ENCODE results near the gene ZNF750. TPM values are rescaled to one million over a fixed set of nuclear protein-coding genes. Genes with fewer than 3 reads are reported as not detected.

ZNF750 gene
- total and polyA plus RNA-seq, 10 of the 15 experiments (the other 5 are each of a cell fraction or from before 2014, with no cell fraction given): 0.06 TPM; not detected in 9

DNA sequence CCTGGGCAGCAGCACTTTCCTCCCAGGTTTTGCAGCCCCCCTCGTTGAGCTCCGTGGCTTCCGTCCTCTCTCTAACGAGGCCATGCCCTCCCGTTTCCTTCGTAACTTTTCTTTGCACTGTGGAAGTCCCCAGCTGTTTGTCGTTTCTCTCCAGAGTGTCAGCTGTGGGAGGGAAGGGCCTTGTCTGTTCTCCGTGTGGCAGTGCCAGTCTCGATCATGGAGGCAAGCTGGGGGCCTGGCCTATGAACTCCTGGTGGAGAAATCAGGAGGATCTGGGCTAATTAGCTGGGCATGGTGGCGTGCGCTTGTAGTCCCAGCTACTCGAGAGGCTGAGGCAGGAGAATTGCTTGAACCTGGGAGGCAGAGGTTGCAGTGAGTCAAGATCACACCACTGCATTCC lies 59.6 kb downstream of the ZNF750 start (continued):
- TF ChIP-seq, protein P1, sequence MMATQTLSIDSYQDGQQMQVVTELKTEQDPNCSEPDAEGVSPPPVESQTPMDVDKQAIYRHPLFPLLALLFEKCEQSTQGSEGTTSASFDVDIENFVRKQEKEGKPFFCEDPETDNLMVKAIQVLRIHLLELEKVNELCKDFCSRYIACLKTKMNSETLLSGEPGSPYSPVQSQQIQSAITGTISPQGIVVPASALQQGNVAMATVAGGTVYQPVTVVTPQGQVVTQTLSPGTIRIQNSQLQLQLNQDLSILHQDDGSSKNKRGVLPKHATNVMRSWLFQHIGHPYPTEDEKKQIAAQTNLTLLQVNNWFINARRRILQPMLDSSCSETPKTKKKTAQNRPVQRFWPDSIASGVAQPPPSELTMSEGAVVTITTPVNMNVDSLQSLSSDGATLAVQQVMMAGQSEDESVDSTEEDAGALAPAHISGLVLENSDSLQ (IDR thresholded peaks at IDR 0.05): no peak
- no peak for TF ChIP-seq SMAD1 (IDR thresholded peaks at IDR 0.05; ENCODE audit: low read depth, partially characterized antibody)

DNA sequence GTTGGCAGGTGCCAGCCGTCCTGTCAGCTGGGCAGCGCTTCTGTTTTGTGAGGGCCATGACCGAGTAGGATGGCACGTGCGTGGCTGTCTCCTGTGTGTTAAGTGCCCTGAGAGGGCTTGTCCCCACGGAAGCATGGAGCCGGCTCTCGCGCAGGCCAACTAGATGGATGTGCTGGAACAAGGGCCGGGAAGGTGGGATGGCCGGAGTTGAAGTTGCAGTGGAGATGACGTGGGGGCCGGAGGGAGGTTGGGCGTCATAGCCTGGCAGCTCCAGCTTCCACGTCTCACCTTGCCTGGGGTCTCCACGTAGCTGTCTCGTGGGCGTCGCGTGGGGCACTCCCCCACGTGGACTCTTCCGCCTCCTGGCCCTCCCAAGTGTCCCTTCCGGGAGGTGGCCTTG lies 60.3 kb downstream of the ZNF750 start:
- Histone ChIP-seq H3K9ac (ENCODE audit: control insufficient read depth, insufficient read depth, low read length) (no peak overlapping the region), H3K27ac (ENCODE audit: control insufficient read depth, insufficient read depth) (no peak overlapping the region), H3K4me2 (ENCODE audit: control insufficient read depth, insufficient read depth) (no peak overlapping the region), H3K27me3 (replicated peaks in 1 of 2; ENCODE audit: control insufficient read depth in 2 of 2, insufficient read depth in 2 of 2, low read length in 1 of 2) (no peaks in the 10 kb centered on the region), H4K20me1 (ENCODE audit: control insufficient read depth, insufficient read depth) (no peaks in the 10 kb centered on the region; the same call in 1 of the 2 replicates), H3K79me2 (ENCODE audit: control insufficient read depth, insufficient read depth, low read length) (no peaks in the 10 kb centered on the region), H3K4me1 (ENCODE audit: control insufficient read depth, insufficient read depth, low read length) (peaks cover 17% of the 10 kb centered on the region), H3K4me3 (no peak overlapping the region), H3K9me3 (replicated peaks; ENCODE audit: control insufficient read depth, insufficient read depth, low read length) (no peaks in the 10 kb centered on the region), H2AFZ (ENCODE audit: control insufficient read depth, low read depth, low read length) (no peak overlapping the region), H3K36me3 (ENCODE audit: control insufficient read depth in 2 of 2, insufficient read depth in 2 of 2, low read length in 1 of 2) (peaks cover 7 to 11% of the 10 kb centered on the region in 2 experiments; a peak in 3 of 4 replicates)
- DNase-seq (ENCODE audit: low read depth, low spot score) (no peak), ATAC-seq (no peak), FAIRE-seq (no peak)
- 91% methylated on average over 20 of the region's 23 CpGs for WGBS (ENCODE audit: insufficient coverage, insufficient replicate concordance, low lambda C conversion rate, missing lambda C conversion rate)
- CTCF ChIA-PET: interaction anchor here (1.0 to 1.5 kb wide), 5 partner anchors 11 to 420 kb away, joined by 3 to 6 read pairs (median 3); no protein-coding TSS in a partner anchor
- RAD21 ChIA-PET (ENCODE audit: unreplicated experiment): no interaction called here
- POLR2A ChIA-PET: no interaction called here
- intact Hi-C loops (cut with micrococcal nuclease; ENCODE audit: unreplicated experiment): no loop called here
- in situ Hi-C loops (cut with MboI): no loop called here
- SMC1A ChIA-PET (ENCODE audit: uncharacterized antibody, unreplicated experiment): interaction anchor here (3.5 kb wide), 1 partner anchor 135 kb away, joined by 18 read pairs; no protein-coding TSS in a partner anchor
- BruUV-seq (replicated peaks): no TSS peak
- TF ChIP-seq, protein P2, sequence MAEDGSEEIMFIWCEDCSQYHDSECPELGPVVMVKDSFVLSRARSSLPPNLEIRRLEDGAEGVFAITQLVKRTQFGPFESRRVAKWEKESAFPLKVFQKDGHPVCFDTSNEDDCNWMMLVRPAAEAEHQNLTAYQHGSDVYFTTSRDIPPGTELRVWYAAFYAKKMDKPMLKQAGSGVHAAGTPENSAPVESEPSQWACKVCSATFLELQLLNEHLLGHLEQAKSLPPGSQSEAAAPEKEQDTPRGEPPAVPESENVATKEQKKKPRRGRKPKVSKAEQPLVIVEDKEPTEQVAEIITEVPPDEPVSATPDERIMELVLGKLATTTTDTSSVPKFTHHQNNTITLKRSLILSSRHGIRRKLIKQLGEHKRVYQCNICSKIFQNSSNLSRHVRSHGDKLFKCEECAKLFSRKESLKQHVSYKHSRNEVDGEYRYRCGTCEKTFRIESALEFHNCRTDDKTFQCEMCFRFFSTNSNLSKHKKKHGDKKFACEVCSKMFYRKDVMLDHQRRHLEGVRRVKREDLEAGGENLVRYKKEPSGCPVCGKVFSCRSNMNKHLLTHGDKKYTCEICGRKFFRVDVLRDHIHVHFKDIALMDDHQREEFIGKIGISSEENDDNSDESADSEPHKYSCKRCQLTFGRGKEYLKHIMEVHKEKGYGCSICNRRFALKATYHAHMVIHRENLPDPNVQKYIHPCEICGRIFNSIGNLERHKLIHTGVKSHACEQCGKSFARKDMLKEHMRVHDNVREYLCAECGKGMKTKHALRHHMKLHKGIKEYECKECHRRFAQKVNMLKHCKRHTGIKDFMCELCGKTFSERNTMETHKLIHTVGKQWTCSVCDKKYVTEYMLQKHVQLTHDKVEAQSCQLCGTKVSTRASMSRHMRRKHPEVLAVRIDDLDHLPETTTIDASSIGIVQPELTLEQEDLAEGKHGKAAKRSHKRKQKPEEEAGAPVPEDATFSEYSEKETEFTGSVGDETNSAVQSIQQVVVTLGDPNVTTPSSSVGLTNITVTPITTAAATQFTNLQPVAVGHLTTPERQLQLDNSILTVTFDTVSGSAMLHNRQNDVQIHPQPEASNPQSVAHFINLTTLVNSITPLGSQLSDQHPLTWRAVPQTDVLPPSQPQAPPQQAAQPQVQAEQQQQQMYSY (CRISPR knock-in tag; IDR thresholded peaks at IDR 0.05): no peak
- TF ChIP-seq NBN (IDR thresholded peaks at IDR 0.05): no peak
- TF ChIP-seq, protein P3, sequence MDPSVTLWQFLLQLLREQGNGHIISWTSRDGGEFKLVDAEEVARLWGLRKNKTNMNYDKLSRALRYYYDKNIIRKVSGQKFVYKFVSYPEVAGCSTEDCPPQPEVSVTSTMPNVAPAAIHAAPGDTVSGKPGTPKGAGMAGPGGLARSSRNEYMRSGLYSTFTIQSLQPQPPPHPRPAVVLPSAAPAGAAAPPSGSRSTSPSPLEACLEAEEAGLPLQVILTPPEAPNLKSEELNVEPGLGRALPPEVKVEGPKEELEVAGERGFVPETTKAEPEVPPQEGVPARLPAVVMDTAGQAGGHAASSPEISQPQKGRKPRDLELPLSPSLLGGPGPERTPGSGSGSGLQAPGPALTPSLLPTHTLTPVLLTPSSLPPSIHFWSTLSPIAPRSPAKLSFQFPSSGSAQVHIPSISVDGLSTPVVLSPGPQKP (IDR thresholded peaks at IDR 0.05; ENCODE audit: low read depth, low read length): no peak
- no peak for TF ChIP-seq ZZZ3 (IDR thresholded peaks at IDR 0.05; ENCODE audit: control insufficient read depth, insufficient read length, low read depth)
- TF ChIP-seq, protein P4, sequence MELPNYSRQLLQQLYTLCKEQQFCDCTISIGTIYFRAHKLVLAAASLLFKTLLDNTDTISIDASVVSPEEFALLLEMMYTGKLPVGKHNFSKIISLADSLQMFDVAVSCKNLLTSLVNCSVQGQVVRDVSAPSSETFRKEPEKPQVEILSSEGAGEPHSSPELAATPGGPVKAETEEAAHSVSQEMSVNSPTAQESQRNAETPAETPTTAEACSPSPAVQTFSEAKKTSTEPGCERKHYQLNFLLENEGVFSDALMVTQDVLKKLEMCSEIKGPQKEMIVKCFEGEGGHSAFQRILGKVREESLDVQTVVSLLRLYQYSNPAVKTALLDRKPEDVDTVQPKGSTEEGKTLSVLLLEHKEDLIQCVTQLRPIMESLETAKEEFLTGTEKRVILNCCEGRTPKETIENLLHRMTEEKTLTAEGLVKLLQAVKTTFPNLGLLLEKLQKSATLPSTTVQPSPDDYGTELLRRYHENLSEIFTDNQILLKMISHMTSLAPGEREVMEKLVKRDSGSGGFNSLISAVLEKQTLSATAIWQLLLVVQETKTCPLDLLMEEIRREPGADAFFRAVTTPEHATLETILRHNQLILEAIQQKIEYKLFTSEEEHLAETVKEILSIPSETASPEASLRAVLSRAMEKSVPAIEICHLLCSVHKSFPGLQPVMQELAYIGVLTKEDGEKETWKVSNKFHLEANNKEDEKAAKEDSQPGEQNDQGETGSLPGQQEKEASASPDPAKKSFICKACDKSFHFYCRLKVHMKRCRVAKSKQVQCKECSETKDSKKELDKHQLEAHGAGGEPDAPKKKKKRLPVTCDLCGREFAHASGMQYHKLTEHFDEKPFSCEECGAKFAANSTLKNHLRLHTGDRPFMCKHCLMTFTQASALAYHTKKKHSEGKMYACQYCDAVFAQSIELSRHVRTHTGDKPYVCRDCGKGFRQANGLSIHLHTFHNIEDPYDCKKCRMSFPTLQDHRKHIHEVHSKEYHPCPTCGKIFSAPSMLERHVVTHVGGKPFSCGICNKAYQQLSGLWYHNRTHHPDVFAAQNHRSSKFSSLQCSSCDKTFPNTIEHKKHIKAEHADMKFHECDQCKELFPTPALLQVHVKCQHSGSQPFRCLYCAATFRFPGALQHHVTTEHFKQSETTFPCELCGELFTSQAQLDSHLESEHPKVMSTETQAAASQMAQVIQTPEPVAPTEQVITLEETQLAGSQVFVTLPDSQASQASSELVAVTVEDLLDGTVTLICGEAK (IDR thresholded peaks at IDR 0.05; ENCODE audit: borderline replicate concordance): no peak
- TF ChIP-seq BHLHE40 (IDR thresholded peaks at IDR 0.05; ENCODE audit: borderline replicate concordance in 1 of 2, low read depth in 2 of 2, low read length in 1 of 2): no peak
- no peak for TF ChIP-seq ZNF384 (IDR thresholded peaks at IDR 0.05; ENCODE audit: borderline replicate concordance, low read depth, low read length)
- TF ChIP-seq, protein P5, sequence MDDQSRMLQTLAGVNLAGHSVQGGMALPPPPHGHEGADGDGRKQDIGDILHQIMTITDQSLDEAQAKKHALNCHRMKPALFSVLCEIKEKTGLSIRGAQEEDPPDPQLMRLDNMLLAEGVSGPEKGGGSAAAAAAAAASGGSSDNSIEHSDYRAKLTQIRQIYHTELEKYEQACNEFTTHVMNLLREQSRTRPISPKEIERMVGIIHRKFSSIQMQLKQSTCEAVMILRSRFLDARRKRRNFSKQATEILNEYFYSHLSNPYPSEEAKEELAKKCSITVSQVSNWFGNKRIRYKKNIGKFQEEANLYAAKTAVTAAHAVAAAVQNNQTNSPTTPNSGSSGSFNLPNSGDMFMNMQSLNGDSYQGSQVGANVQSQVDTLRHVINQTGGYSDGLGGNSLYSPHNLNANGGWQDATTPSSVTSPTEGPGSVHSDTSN (IDR thresholded peaks at IDR 0.05; ENCODE audit: insufficient replicate concordance, low read depth, low read length): no peak
